ENCODE measurements around the gene DUSP16. TPM values are rescaled to one million over a fixed set of nuclear protein-coding genes. Genes with fewer than 3 reads are reported as not detected.
"Not testable (repeated sequence)": the region's sequence is repeated elsewhere in the genome, so short reads cannot be mapped to it uniquely, and the experiment has no call there.

The DUSP16 gene
- total RNA-seq, 1 experiment from 2014 or later = 51.9 TPM

DNA sequence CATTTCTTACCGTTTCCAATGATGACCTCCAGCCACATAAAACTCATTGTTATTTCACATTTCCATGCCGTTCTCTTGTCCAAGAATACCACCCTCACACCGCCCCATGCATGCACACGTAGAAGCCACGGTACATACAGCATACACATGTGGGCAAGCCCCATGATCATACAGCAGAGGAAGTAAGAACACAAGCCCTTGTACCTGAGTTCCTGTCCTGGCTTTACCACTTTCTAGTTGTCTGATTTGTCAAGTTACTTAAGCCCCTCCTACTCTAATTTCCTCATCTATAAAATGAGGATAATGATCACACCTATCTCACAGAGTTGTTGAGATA lies 59.9 kb downstream of the DUSP16 start:
- CTCF ChIA-PET = interaction anchor here (1.0 to 1.9 kb wide), 9 partner anchors 14 to 234 kb away, joined by 4 to 11 read pairs (median 8); partner anchors contain the start of gene MANSC1
- TF ChIP-seq ZNF121 (CRISPR knock-in tag; IDR thresholded peaks at IDR 0.05) (no peak), CDX4 (CRISPR knock-in tag; IDR thresholded peaks at IDR 0.05; ENCODE audit: borderline replicate concordance) (no peak), ZNF138 (CRISPR knock-in tag; conservative IDR thresholded peaks at IDR 0.05) (no peak), TEAD1 (CRISPR knock-in tag; IDR thresholded peaks at IDR 0.05) (no peak), ZNF281 (CRISPR knock-in tag; IDR thresholded peaks at IDR 0.05) (no peak)
- Mint-ChIP-seq H3K4me1 (peaks cover 69% of the 10 kb centered on the region), H3K4me3 (no peak overlapping the region), H3K9me3 (no peaks in the 10 kb centered on the region), H3K27me3 (ENCODE audit: low read depth) (no peaks in the 10 kb centered on the region), H3K27ac (peak overlapping the region; percentile 93), H3K36me3 (peaks cover under 1% of the 10 kb centered on the region; the same call in 1 of the 2 replicates)
- POLR2A ChIA-PET = interaction anchor here (0.7 kb wide), 1 partner anchor 113 kb away, joined by 7 read pairs; no protein-coding TSS in a partner anchor
- ATAC-seq (no peak), DNase-seq (ENCODE audit: low spot score) (no peak)

GRCh38 chr12:12502130-12502814 lies 60.4 kb downstream of the DUSP16 start:
- H3K27me3 Mint-ChIP-seq (ENCODE audit: low read depth); DNase-seq (ENCODE audit: low spot score); H3K4me3 Mint-ChIP-seq; H3K36me3 Mint-ChIP-seq; ATAC-seq; H3K9me3 Mint-ChIP-seq: not testable (repeated sequence)
- Mint-ChIP-seq H3K27ac (peak overlapping the region; percentile 93), H3K4me1 (peaks cover 65% of the 10 kb centered on the region)
- ChIA-PET CTCF (interaction anchor here (0.7 kb wide), 1 partner anchor 80 kb away, joined by 5 read pairs; no protein-coding TSS in a partner anchor), POLR2A (interaction anchor here (0.7 kb wide), 1 partner anchor 113 kb away, joined by 7 read pairs; no protein-coding TSS in a partner anchor)

- no peak for DNase-seq (ENCODE audit: low spot score)
- Mint-ChIP-seq H3K27me3 (ENCODE audit: low read depth) (no peaks in the 10 kb centered on the region), H3K4me3 (no peak overlapping the region), H3K9me3 (no peaks in the 10 kb centered on the region), H3K36me3 (no peaks in the 10 kb centered on the region; the same call in 1 of the 2 replicates), H3K27ac (peak overlapping the region; percentile 66), H3K4me1 (peaks cover 59% of the 10 kb centered on the region)
- POLR2A ChIA-PET = no interaction called here
- TF ChIP-seq NFYB (CRISPR knock-in tag; conservative IDR thresholded peaks at IDR 0.05; ENCODE audit: low read depth) (no peak), ZNF423 (CRISPR knock-in tag; IDR thresholded peaks at IDR 0.05) (no peak)
- TF ChIP-seq, protein P1, sequence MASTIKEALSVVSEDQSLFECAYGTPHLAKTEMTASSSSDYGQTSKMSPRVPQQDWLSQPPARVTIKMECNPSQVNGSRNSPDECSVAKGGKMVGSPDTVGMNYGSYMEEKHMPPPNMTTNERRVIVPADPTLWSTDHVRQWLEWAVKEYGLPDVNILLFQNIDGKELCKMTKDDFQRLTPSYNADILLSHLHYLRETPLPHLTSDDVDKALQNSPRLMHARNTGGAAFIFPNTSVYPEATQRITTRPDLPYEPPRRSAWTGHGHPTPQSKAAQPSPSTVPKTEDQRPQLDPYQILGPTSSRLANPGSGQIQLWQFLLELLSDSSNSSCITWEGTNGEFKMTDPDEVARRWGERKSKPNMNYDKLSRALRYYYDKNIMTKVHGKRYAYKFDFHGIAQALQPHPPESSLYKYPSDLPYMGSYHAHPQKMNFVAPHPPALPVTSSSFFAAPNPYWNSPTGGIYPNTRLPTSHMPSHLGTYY (CRISPR knock-in tag; IDR thresholded peaks at IDR 0.05) = no peak
- CTCF ChIA-PET = interaction anchor here (1.3 kb wide), 1 partner anchor 124 kb away, joined by 3 read pairs; no protein-coding TSS in a partner anchor
- ATAC-seq = no peak
These were observed 61.5 kb downstream of the DUSP16 start for GRCh38 chr12:12501121-12501520.

DNA sequence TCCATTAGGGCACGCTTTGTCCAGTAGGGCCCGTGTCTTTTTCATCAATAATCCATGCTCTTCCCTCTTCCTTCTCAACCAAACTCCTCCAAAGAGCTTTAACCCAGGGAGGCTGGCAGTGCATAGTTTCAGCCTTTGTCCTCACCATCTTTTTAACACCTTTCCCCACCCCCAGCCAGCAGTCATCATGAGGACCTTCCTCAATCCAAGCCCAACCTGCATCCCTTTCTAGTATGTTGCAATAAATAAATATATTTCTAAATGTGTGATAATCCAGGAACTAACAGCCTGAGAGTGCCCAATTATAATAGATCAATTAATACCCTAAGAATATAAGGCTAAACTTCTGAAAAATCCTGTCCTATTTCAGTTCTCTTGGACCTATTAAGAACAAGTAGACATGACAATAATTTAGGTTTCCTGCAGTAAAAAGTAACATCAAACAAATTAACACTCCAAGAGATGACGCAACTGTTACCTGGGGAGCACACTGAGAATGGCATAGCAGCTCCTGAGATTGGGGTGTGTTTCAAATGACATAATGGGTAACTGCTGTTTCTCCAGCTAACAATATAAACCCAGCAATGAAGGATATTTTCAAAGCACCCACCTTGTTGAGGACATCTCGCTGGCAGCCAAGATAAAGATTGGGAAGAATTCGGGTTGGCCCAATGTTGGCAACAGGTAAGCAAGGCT lies 62.6 kb downstream of the DUSP16 start:
- no peak for ATAC-seq
- Mint-ChIP-seq H3K27me3 (ENCODE audit: low read depth) (no peaks in the 10 kb centered on the region), H3K27ac (peak overlapping the region; percentile 26), H3K36me3 (no peaks in the 10 kb centered on the region; the same call in 1 of the 2 replicates), H3K9me3 (no peaks in the 10 kb centered on the region), H3K4me3 (no peak overlapping the region), H3K4me1 (peaks cover 48% of the 10 kb centered on the region)
- DNase-seq (ENCODE audit: low spot score) = no peak
- POLR2A ChIA-PET = interaction anchor here (1.0 to 1.3 kb wide), 2 partner anchors 19 to 105 kb away, joined by 3 read pairs; no protein-coding TSS in a partner anchor
- CTCF ChIA-PET = interaction anchor here (0.8 kb wide), 1 partner anchor 8 kb away, joined by 3 read pairs; no protein-coding TSS in a partner anchor
- TF ChIP-seq TEAD1 (CRISPR knock-in tag; IDR thresholded peaks at IDR 0.05) = no peak
- no peak for TF ChIP-seq HMGXB4 (CRISPR knock-in tag; IDR thresholded peaks at IDR 0.05)
- no peak for TF ChIP-seq GABPB1 (CRISPR knock-in tag; IDR thresholded peaks at IDR 0.05)
- TF ChIP-seq ZNF281 (CRISPR knock-in tag; IDR thresholded peaks at IDR 0.05) = no peak
- TF ChIP-seq ZNF219 (CRISPR knock-in tag; IDR thresholded peaks at IDR 0.05; ENCODE audit: borderline replicate concordance) = no peak
- no peak for TF ChIP-seq ZBTB43 (CRISPR knock-in tag; IDR thresholded peaks at IDR 0.05)
- TF ChIP-seq, protein P1 (CRISPR knock-in tag; IDR thresholded peaks at IDR 0.05) = no peak

Data from WTC11 (cell line).